ENCODE measurements around the gene TRERF1.

TRERF1 gene

GRCh38 chr6:42318480-42318879 is 133.2 kb downstream of the TRERF1 start:
- TF ChIP-seq, protein P1, sequence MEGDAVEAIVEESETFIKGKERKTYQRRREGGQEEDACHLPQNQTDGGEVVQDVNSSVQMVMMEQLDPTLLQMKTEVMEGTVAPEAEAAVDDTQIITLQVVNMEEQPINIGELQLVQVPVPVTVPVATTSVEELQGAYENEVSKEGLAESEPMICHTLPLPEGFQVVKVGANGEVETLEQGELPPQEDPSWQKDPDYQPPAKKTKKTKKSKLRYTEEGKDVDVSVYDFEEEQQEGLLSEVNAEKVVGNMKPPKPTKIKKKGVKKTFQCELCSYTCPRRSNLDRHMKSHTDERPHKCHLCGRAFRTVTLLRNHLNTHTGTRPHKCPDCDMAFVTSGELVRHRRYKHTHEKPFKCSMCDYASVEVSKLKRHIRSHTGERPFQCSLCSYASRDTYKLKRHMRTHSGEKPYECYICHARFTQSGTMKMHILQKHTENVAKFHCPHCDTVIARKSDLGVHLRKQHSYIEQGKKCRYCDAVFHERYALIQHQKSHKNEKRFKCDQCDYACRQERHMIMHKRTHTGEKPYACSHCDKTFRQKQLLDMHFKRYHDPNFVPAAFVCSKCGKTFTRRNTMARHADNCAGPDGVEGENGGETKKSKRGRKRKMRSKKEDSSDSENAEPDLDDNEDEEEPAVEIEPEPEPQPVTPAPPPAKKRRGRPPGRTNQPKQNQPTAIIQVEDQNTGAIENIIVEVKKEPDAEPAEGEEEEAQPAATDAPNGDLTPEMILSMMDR (IDR thresholded peaks at IDR 0.05; ENCODE audit: unreplicated experiment in 3 of 3): no peak
- Mint-ChIP-seq H3K27ac (no peak overlapping the region), H3K9me3 (peaks cover 2% of the 10 kb centered on the region), H3K36me3 (ENCODE audit: low read depth) (no peaks in the 10 kb centered on the region), H3K27me3 (ENCODE audit: low read depth) (no peaks in the 10 kb centered on the region), H3K4me3 (no peak overlapping the region), H3K4me1 (peaks cover 21% of the 10 kb centered on the region)

- Mint-ChIP-seq H3K4me3 (no peak overlapping the region), H3K9me3 (no peaks in the 10 kb centered on the region)
Observed at GRCh38 chr6:42316981-42317380, 134.7 kb downstream of the TRERF1 start.

GRCh38 chr6:42315991-42316970 is 135.4 kb downstream of the TRERF1 start:
- peak overlapping the region; percentile 36 to 66 (median 52) for H3K27ac Mint-ChIP-seq
- H3K4me3 Mint-ChIP-seq: no peak overlapping the region
- H3K27me3 Mint-ChIP-seq (ENCODE audit: low read depth): no peaks in the 10 kb centered on the region
- TF ChIP-seq, protein P1 (IDR thresholded peaks at IDR 0.05; ENCODE audit: unreplicated experiment in 3 of 3): no peak
- peaks cover 27% of the 10 kb centered on the region for H3K4me1 Mint-ChIP-seq
- H3K36me3 Mint-ChIP-seq (ENCODE audit: low read depth): no peaks in the 10 kb centered on the region
- no peaks in the 10 kb centered on the region for H3K9me3 Mint-ChIP-seq

More at GRCh38 chr6:42316981-42317380, 134.7 kb downstream of the TRERF1 start:
- Mint-ChIP-seq H3K27me3 (ENCODE audit: low read depth) (no peaks in the 10 kb centered on the region), H3K36me3 (ENCODE audit: low read depth) (no peaks in the 10 kb centered on the region), H3K27ac (peak overlapping the region; percentile 36 to 66 (median 52)), H3K4me1 (peaks cover 27% of the 10 kb centered on the region)
- TF ChIP-seq, protein P1 (IDR thresholded peaks at IDR 0.05; ENCODE audit: unreplicated experiment in 3 of 3): no peak

DNA sequence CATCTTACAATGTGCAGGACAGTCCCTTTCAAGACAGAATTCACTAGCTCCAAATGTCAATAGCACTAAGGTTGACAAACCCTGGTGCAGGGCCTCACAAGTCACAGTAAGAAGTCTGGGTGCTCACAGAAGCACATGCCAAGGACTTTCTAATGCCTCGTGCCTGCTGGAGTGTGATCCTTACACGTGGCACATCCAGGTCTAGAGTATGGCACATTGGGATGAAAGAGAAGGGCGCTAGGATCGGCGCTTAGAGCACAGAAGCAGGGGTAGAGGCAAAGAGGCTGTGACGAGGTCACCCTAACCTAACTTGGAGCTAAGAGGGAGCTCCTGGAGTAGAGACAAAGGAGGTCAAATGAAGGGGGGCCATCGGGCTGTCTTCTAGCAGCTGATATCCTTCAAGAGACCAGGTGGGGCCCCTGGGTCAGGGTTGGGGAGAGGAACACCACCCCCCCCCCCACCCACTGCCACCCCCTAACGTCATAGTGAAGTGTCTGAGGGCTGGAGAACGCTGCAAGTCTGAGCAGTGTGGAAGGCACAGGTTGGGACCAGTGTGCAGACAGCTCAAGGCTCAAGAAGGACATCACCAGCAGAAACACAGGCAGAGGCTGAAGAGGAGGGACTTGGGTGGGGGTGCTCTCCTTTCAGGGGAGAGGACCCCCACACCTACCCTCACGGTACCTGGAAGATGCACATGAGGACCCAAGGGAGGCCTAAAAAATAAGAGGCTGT is 136.3 kb downstream of the TRERF1 start:
- Mint-ChIP-seq H3K4me3 (no peak overlapping the region), H3K27me3 (ENCODE audit: low read depth) (no peaks in the 10 kb centered on the region), H3K36me3 (ENCODE audit: low read depth) (no peaks in the 10 kb centered on the region), H3K27ac (peak overlapping the region in 1 of 3 experiments; percentile 2), H3K9me3 (no peaks in the 10 kb centered on the region), H3K4me1 (peaks cover 27% of the 10 kb centered on the region)
- TF ChIP-seq, protein P1 (IDR thresholded peaks at IDR 0.05; ENCODE audit: unreplicated experiment in 3 of 3): no peak

DNA sequence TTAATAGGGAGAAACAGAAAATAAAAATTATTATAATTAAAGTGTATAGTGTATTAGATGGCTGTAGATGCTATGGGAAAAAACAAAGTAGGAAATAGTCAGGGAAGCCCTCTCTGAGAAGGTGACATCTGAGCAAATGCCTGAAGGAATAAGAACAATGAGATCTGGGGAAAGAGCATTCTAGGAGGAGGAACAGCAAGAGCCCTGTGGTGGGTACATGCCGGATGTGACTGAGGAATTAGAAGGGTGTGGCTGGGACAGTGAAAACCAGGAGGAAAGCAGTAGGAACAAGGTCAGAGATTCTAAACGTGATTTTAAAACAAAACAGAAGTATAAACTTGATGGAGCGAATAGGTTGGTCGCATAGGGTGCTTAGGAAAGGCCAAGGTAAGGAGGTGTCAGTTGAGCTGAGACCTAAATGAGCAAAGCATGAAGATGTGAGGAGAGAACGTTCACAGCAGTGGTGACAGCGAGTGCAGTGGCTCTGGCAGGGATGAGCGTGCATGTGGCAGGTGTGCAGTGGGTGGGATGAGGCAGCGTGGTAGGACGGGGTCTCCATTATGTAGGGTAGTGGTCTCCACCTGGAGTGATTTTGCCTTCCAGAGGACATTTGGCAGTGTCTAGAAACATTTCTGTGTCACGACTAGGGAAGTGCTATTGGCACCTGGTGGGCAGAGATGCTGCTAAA is 137.0 kb downstream of the TRERF1 start:
- Mint-ChIP-seq H3K27me3 (ENCODE audit: low read depth) (no peaks in the 10 kb centered on the region), H3K4me1 (peaks cover 27% of the 10 kb centered on the region), H3K9me3 (no peaks in the 10 kb centered on the region), H3K4me3 (no peak overlapping the region), H3K27ac (peak overlapping the region in 2 of 3 experiments; percentile 42 to 68), H3K36me3 (ENCODE audit: low read depth) (no peaks in the 10 kb centered on the region)
- TF ChIP-seq, protein P1 (IDR thresholded peaks at IDR 0.05; ENCODE audit: unreplicated experiment in 3 of 3): no peak

Measured in nephron (organoid).